ENCODE results near the gene TRIML2. TPM values are rescaled to one million over a fixed set of nuclear protein-coding genes. Genes with fewer than 3 reads are reported as not detected.

Gene TRIML2
- total RNA-seq, 8 experiments from 2014 or later, result 0.32 to 0.90 (median 0.56) TPM; not detected in 3

DNA sequence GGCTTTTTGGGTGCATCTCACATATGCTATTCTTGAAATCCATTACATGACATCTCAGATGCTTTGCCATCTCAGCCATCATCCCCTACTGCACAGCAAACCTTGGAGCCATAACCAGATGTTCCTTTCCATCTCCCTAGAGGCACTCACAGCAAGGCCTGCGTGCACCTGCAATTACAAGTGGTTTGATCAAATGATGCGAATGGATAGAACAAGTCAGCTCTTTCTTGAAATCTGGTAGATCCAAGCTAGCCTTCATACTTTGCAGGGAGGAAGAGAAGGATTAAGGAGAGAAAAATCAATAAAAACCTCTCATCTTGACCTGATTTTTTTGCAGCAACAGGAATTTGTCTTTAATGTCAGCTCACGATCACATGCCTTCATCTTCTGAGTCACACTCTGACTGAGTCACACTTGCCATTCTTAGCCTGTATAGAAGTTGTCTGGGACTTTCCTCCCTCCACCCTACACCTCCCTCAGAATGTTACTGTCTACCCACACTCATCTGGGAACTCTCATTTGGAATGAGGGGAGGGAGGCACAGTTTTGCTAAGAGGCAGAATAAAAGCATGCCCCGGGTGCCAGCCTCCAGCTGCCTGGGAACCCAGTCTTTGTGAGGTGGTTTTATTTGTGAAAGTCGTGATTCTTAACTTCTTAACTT lies 17.9 kb upstream of the TRIML2 start:
- no peak overlapping the region for H3K4me3 ChIP-seq
- H3K27ac ChIP-seq, result no peak overlapping the region
- ATAC-seq (replicated peaks in 6 of 8), result peak in 7 of 8 experiments; percentile 45 to 100 (median 99)
- no peaks in the 10 kb centered on the region for H3K4me1 ChIP-seq (replicated peaks in 1 of 2)
- 6 to 100% (median 68%) methylated on average over 1 to 5 of the region's 5 CpGs; no CpG with 5 or more reads in 2 of the 10 experiments for WGBS, 10 experiments
- in situ Hi-C loops (cut with MboI; ENCODE audit: low pct_unique_long_range_greater_than_20kb in 2 of 9, low sequenced_read_pairs in 9 of 9, unreplicated experiment in 9 of 9), result no loop called here

DNA sequence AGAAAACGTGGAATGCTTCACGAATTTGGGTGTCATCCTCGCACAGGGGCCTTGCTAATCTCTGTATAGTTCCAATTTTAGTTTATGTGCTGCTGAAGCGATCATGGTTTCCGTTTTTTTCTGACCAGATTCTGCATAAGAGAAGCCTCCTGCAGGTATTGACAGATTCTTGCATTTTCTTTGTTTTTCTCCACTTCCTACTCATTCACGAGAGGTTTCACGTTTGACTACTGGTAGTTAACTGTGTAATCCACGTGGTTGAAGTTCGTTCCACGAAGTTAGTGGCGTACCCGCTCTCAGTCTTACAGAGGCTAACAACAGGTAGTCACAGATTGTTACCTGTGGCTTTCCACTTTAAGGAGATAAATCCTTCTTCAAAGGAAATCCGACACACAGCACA lies 12.1 kb upstream of the TRIML2 start:
- 27 to 71% (median 64%) methylated on average over 4 to 12 of the region's 13 CpGs; no CpG with 5 or more reads in 1 of the 10 experiments for WGBS, 10 experiments
- Histone ChIP-seq H3K4me3 (no peak overlapping the region), H3K4me1 (replicated peaks in 1 of 2) (no peaks in the 10 kb centered on the region), H3K27ac (no peak overlapping the region)
- ATAC-seq (replicated peaks in 6 of 8), result no peak
- in situ Hi-C loops (cut with MboI; ENCODE audit: low pct_unique_long_range_greater_than_20kb in 2 of 9, low sequenced_read_pairs in 9 of 9, unreplicated experiment in 9 of 9), result no loop called here

DNA sequence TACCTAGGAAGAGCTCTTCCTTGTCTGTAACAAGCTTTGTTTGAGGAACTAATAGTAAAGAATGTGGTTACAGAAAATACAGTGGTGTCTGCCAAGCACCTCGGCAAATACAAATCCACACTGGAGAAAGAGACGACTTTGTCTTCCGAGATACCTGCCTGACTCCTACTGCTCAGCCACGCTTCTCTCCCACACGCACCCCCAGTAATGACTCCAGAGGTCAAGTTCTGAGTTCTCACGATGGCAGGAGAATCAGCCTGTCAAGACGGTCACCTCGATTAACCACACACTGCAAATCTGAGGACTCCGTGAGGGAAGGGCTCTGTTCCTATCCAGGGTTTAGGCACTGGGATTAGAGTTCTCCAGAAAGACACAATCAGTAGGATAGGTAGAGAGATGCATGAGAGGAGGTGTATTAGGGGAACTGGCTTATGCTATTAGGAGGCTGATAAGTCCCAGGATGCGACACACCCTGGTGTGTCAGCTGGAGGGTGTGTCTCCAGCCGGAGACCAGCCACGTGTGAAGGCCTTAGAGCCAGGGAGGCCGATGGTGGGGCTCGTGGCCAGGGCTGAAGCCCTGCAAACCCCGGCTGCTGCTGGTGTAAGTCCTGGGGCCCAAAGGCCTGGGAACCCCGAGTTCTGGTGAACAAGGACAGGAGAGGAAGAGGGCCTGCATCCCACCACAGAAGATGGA lies 8.4 kb upstream of the TRIML2 start:
- Histone ChIP-seq H3K27ac (no peak overlapping the region), H3K4me3 (no peak overlapping the region), H3K4me1 (replicated peaks in 1 of 2) (no peaks in the 10 kb centered on the region)
- ATAC-seq (replicated peaks in 6 of 8), result peak in 1 of 8 experiments; percentile 77
- 60 to 100% (median 83%) methylated on average over 2 to 14 of the region's 16 CpGs; no CpG with 5 or more reads in 2 of the 10 experiments for WGBS, 10 experiments
- in situ Hi-C loops (cut with MboI; ENCODE audit: low pct_unique_long_range_greater_than_20kb in 2 of 9, low sequenced_read_pairs in 9 of 9, unreplicated experiment in 9 of 9), result no loop called here

DNA sequence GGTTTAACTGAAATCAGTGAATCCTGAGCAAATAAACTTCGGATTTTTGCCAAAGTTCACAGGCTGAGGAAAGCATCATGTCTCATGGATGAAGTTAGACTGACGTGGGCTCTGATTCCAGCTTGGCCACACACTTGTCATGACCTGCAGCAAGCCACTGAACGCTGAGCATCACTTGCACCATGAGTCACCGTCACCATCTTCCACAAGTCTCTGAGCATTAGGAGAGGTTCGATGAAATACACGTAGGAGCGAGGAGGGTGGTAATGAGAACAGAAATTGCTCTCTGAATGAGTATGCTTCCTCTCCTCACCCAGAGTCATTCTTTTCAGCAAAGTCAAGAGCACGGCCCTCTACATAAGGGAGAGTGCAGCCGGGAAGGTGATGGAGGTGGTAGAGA lies 3.8 kb upstream of the TRIML2 start:
- Histone ChIP-seq H3K27ac (no peak overlapping the region), H3K4me3 (no peak overlapping the region), H3K4me1 (replicated peaks in 1 of 2) (no peaks in the 10 kb centered on the region)
- peak in 2 of 8 experiments; percentile 48 to 57 for ATAC-seq (replicated peaks in 6 of 8)
- 31 to 100% (median 87%) methylated on average over 3 to 9 of the region's 9 CpGs; no CpG with 5 or more reads in 1 of the 10 experiments for WGBS, 10 experiments
- in situ Hi-C loops (cut with MboI; ENCODE audit: low pct_unique_long_range_greater_than_20kb in 2 of 9, low sequenced_read_pairs in 9 of 9, unreplicated experiment in 9 of 9), result no loop called here

DNA sequence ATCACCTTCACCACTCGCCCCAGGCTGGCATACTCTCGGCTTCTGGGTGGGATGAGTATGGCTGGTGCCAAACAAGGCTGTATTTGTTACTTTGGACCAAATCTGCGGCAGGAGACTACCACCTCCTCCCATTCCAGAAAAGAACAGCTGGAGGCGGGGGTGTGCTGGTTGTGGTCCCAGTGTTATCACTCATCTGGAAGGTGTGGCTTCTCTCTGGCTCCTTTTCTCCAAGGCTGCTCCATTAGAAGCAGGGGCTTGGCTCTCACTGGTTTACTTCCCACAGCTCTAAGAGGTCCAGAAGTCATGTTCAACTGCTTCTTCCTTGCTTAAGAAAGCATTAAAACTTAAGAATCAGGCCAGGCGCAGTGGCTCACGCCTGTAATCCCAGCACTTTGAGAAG lies 2.6 kb upstream of the TRIML2 start:
- H3K4me3 ChIP-seq, result no peak overlapping the region
- in situ Hi-C loops (cut with MboI; ENCODE audit: low pct_unique_long_range_greater_than_20kb in 2 of 9, low sequenced_read_pairs in 9 of 9, unreplicated experiment in 9 of 9), result no loop called here
- H3K27ac ChIP-seq, result no peak overlapping the region
- ATAC-seq (replicated peaks in 6 of 8), result no peak
- 95 to 100% (median 100%) methylated on average over 1 to 4 of the region's 6 CpGs; no CpG with 5 or more reads in 6 of the 10 experiments for WGBS, 10 experiments
- no peaks in the 10 kb centered on the region for H3K4me1 ChIP-seq (replicated peaks in 1 of 2)

DNA sequence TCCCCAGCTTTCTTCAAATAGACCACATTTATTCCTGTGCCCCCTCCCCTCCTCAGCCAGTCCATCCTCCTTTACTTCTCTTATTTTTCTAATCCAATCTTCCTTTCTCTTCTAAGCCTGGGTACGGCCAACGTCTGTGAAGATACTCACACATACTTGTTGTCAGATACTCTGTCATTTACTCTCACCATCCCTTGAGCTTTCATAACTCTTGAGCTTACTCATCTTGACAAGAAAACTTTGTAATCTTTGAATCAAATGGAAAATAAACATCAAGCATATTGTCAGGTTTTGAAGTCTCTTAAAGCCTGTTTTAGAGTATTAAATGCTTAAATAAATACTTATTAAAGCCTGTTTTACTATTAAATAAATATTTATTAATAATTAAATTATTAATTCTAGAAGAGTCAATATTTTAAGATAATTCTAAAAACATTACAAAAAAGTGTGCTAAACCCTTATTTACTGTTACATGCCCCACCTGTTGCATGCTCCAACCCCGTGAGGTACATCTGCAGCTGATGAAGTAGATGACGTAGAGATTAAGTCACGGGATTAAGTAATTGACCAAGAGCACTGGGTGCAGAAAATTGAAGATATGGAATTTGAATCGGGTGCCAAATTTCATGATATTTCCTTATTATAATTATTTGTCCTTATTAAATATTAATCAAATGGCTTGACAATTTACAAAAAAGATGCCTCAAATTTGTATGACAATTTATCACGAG lies 1.5 kb upstream of the TRIML2 start:
- 22 to 95% (median 74%) methylated on average over 3 to 7 of the region's 7 CpGs for WGBS, 10 experiments
- H3K27ac ChIP-seq, result no peak overlapping the region
- no peak for ATAC-seq (replicated peaks in 6 of 8)
- in situ Hi-C loops (cut with MboI; ENCODE audit: low pct_unique_long_range_greater_than_20kb in 2 of 9, low sequenced_read_pairs in 9 of 9, unreplicated experiment in 9 of 9), result no loop called here
- no peak overlapping the region for H3K4me3 ChIP-seq
- H3K4me1 ChIP-seq (replicated peaks in 1 of 2), result no peaks in the 10 kb centered on the region

DNA sequence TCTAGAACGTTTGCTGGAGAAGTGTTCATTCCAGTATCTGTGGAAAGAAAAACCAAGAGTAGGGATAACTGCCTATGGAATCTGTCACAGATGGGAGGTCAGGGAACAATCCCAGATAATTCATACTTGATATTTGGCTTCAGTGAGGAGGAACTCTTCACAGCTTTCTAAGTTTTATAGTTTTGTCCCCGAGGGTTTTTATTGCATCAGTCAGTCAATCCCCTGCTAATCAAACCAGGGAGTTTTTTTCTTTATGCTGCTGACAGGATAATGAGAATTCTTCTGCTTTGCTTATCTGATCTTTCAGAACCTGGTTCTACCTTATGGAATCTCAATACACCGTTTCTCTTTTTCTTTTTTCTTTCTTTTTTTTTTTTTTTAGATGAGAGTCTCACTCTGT lies 633 bp upstream of the TRIML2 start:
- in situ Hi-C loops (cut with MboI; ENCODE audit: low pct_unique_long_range_greater_than_20kb in 2 of 9, low sequenced_read_pairs in 9 of 9, unreplicated experiment in 9 of 9), result no loop called here
- WGBS, 10 experiments, result 0 to 86% (median 40%) methylated on average over 1 to 3 of the region's 3 CpGs; no CpG with 5 or more reads in 1 of the 10 experiments
- no peak for ATAC-seq (replicated peaks in 6 of 8)
- Histone ChIP-seq H3K27ac (no peak overlapping the region), H3K4me3 (no peak overlapping the region), H3K4me1 (replicated peaks in 1 of 2) (no peaks in the 10 kb centered on the region)

DNA sequence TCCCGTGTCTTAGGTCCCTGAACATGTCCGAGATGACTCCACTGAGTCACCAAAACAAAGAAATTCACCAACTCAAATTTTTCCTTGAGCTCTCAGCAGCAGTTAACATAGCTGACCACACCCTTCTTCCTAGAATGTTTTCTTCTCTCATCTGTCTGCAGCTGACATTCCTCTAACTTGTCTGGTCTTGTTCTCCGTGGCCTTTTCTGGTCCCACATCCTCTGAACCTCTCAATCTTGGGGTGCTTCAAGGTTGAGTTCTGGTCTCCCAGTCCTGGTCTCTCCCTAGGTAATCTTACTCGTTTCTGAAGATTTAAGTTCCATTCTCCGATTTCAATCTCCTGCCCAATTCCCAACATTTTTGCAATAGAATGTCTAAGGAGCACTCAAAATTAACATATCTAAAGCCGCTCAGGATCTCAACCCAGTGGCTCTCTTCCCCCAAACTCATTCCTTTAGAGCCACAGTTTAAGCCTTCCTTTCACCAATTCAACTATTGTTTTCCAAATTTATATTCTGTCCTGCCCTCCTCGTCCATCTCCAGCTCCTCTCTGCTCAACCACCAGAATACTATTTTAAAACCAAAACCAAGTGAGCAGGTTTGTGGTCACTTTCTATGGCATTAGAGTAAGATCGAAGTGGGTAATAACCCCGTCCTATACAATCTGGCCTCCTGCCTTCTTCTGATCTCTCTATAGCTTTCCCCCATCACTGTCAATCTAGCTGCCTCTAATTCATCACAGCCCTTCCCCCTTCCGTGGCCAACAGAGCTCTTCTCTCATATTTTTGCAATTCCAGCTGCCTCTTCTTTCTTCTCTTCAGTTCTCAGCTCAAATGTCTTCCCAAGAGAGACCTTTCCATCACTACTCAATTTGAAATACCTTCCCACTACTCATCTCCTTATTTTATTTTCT lies 1.2 kb downstream of the TRIML2 start:
- no peak overlapping the region for H3K4me3 ChIP-seq
- 4 to 60% (median 17%) methylated on average over 2 to 10 of the region's 10 CpGs for WGBS, 10 experiments

DNA sequence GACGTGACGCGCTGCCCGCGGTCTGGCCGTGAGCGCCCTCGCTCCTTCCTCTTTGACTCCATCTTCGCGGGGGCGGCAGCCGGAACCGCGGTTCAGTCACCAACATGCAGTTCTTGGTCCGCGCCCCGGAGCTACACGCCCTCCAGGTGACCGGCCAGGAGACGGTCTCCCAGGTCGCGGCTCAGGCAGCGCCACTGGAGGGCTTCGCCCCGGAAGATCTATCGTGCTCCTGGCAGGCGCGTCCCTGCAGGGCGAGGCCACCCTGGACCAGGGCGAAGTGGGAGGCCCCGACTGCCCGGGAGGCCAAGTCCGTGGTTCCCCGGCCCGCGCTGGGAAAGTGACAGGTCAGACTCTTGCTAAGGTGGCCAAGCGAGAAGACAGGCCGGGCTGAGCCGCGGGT lies 2.9 kb downstream of the TRIML2 start:
- Histone ChIP-seq H3K4me3 (no peak overlapping the region), H3K27ac (no peak overlapping the region), H3K4me1 (replicated peaks in 1 of 2) (no peaks in the 10 kb centered on the region)
- WGBS, 10 experiments, result 40 to 99% (median 96%) methylated on average over 4 to 23 of the region's 40 CpGs; no CpG with 5 or more reads in 4 of the 10 experiments
- no peak for ATAC-seq (replicated peaks in 6 of 8)
- in situ Hi-C loops (cut with MboI; ENCODE audit: low pct_unique_long_range_greater_than_20kb in 2 of 9, low sequenced_read_pairs in 9 of 9, unreplicated experiment in 9 of 9), result no loop called here

More for the DNA sequence above, 1.2 kb downstream of the TRIML2 start:
- ATAC-seq (replicated peaks in 6 of 8), result peak in 2 of 8 experiments; percentile 95 to 96
- in situ Hi-C loops (cut with MboI; ENCODE audit: low pct_unique_long_range_greater_than_20kb in 2 of 9, low sequenced_read_pairs in 9 of 9, unreplicated experiment in 9 of 9), result no loop called here
- no peaks in the 10 kb centered on the region for H3K4me1 ChIP-seq (replicated peaks in 1 of 2)
- no peak overlapping the region for H3K27ac ChIP-seq

DNA sequence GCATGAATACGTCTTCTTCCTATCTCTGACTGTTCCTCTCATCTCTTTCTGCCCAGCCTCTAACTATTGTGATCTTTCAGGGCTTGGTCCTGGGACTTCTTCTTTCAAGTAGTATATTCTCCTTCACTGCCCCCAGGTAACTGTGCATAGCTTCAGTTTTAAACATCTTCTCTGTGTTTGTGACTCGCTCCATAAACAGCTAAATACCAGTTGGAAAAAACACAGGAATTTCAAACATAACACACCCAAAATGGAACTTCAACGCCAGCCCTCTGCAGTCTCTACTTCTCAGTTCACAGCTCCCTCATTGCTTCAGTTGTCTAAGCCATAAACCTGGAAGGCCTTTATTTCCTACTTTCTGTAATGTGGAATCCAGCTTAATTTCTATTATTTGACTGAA lies 16.6 kb downstream of the TRIML2 start:
- no peak overlapping the region for H3K27ac ChIP-seq
- no peak overlapping the region for H3K4me3 ChIP-seq
- in situ Hi-C loops (cut with MboI; ENCODE audit: low pct_unique_long_range_greater_than_20kb in 2 of 9, low sequenced_read_pairs in 9 of 9, unreplicated experiment in 9 of 9), result no loop called here
- no peak for ATAC-seq (replicated peaks in 6 of 8)
- WGBS, 10 experiments, result 15 to 100% (median 83%) methylated on average over 2 to 3 of the region's 3 CpGs; no CpG with 5 or more reads in 2 of the 10 experiments
- no peaks in the 10 kb centered on the region for H3K4me1 ChIP-seq (replicated peaks in 1 of 2)

DNA sequence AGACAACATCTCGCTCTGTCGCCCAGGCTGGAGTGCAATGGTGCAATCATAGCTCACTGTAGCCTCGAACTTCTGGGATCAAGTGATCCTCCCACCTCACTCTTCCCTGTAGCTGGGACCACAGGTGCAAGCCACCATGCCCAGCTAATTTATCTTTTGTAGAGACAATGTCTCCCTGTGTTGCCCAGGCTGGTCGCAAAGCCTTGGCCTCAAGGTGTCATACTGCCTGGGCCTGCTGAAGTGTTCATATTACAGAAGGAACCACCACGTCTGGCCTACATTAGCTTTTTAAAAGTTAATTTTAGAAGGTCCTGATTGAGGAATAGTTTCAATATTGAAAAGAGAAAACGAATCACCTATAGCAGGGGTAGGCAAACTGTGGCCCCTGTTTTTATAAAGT lies 22.5 kb downstream of the TRIML2 start:
- in situ Hi-C loops (cut with MboI; ENCODE audit: low pct_unique_long_range_greater_than_20kb in 2 of 9, low sequenced_read_pairs in 9 of 9, unreplicated experiment in 9 of 9), result no loop called here
- H3K4me1 ChIP-seq (replicated peaks in 1 of 2), result peaks cover 0 to 6% of the 10 kb centered on the region in 2 donors
- H3K4me3 ChIP-seq, result no peak overlapping the region
- 0 to 97% (median 50%) methylated on average over 1 to 5 of the region's 6 CpGs; no CpG with 5 or more reads in 1 of the 10 experiments for WGBS, 10 experiments
- ATAC-seq (replicated peaks in 6 of 8), result no peak
- no peak overlapping the region for H3K27ac ChIP-seq

DNA sequence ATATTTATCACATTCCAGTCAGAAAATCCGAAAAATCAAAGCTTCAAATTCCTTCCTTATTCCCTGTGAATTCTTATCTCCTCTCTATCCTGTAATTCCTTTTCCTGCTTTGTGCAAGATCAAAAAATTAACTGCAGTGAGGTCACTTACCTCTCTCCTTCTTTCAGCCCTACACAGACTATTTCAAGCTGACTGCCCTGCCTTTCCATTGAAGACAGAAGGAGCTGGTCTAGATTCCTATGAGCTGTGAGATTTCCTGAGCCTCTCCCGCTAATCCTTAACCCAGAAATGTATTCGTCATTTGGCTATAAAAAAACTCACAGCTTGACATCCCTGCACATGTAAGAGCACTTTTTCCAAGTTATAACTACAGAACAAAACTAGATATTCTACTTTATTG lies 26.6 kb downstream of the TRIML2 start:
- 0 to 100% (median 79%) methylated on average over 1 to 3 of the region's 3 CpGs for WGBS, 10 experiments
- ATAC-seq (replicated peaks in 6 of 8), result peak in 1 of 8 experiments; percentile 34
- no peak overlapping the region for H3K4me3 ChIP-seq
- H3K4me1 ChIP-seq (replicated peaks in 1 of 2), result peaks cover 0 to 19% of the 10 kb centered on the region in 2 donors
- in situ Hi-C loops (cut with MboI; ENCODE audit: low pct_unique_long_range_greater_than_20kb in 2 of 9, low sequenced_read_pairs in 9 of 9, unreplicated experiment in 9 of 9), result no loop called here
- no peak overlapping the region for H3K27ac ChIP-seq

Data from motor neuron (in vitro differentiated cells).